IPS-20b (cell line): ENCODE results near the gene TOP2B.

Experiments used
- H3K27ac ChIP-seq: one replicate; pipeline ENCODE4 v1.5.1; 2013; ENCODE audit warnings: low read length
- H3K27me3 ChIP-seq: 2 replicates; pipeline ENCODE4 v1.6.1; 2013; ENCODE audit warnings: mild to moderate bottlenecking, low read length, inconsistent platforms; ENCODE audit not compliant: insufficient read depth
- H3K36me3 ChIP-seq: 2 replicates; pipeline ENCODE4 v1.6.1; 2013; ENCODE audit warnings: low read depth, mild to moderate bottlenecking, inconsistent platforms, low read length, moderate library complexity; ENCODE audit not compliant: insufficient read depth
- H3K4me1 ChIP-seq: 2 replicates; pipeline ENCODE4 v1.6.1; 2013; ENCODE audit warnings: mild to moderate bottlenecking, control low read depth, inconsistent platforms, low read length, moderate library complexity; ENCODE audit not compliant: insufficient read depth
- H3K4me3 ChIP-seq: 2 replicates; pipeline ENCODE4 v1.5.1; 2013; ENCODE audit warnings: mild to moderate bottlenecking, low read length, inconsistent platforms
- H3K9ac ChIP-seq: 2 replicates; pipeline ENCODE4 v1.6.1; 2013; ENCODE audit warnings: low read depth, mild to moderate bottlenecking, inconsistent platforms, low read length, moderate library complexity
- H3K9me3 ChIP-seq: 2 replicates; pipeline ENCODE4 v1.6.1; 2013; ENCODE audit warnings: mild to moderate bottlenecking, low read depth, low read length, inconsistent platforms; ENCODE audit not compliant: insufficient read depth

Gene TOP2B

GRCh38 chr3:25663869-25664811 is 567 bp downstream of the TOP2B start:
- Histone ChIP-seq H3K9ac (peak overlapping the region; percentile 87), H3K4me3 (peak overlapping the region; percentile 100), H3K4me1 (peaks cover 19% of the 10 kb centered on the region), H3K9me3 (no peaks in the 10 kb centered on the region), H3K27me3 (no peaks in the 10 kb centered on the region), H3K27ac (peak overlapping the region; percentile 69), H3K36me3 (no peaks in the 10 kb centered on the region)

- Histone ChIP-seq H3K27ac (peak overlapping the region; percentile 69), H3K4me3 (peak overlapping the region; percentile 100), H3K4me1 (peaks cover 19% of the 10 kb centered on the region), H3K9me3 (no peaks in the 10 kb centered on the region), H3K9ac (peak overlapping the region; percentile 87), H3K36me3 (no peaks in the 10 kb centered on the region), H3K27me3 (no peaks in the 10 kb centered on the region)
Measured at GRCh38 chr3:25663347-25663868, 1.3 kb downstream of the TOP2B start.

GRCh38 chr3:25662736-25663320 is 1.9 kb downstream of the TOP2B start:
- H3K4me1 ChIP-seq: peaks cover 19% of the 10 kb centered on the region
- peak overlapping the region; percentile 87; the same call in 1 of the 2 replicates for H3K9ac ChIP-seq
- H3K4me3 ChIP-seq: peak overlapping the region; percentile 100
- no peaks in the 10 kb centered on the region for H3K9me3 ChIP-seq
- no peak overlapping the region for H3K27ac ChIP-seq
- H3K36me3 ChIP-seq: no peaks in the 10 kb centered on the region
- H3K27me3 ChIP-seq: no peaks in the 10 kb centered on the region

- peak overlapping the region; percentile 100 for H3K4me3 ChIP-seq
- no peaks in the 10 kb centered on the region for H3K9me3 ChIP-seq
- no peaks in the 10 kb centered on the region for H3K27me3 ChIP-seq
- H3K4me1 ChIP-seq: peaks cover 25% of the 10 kb centered on the region
- H3K27ac ChIP-seq: no peak overlapping the region
- no peaks in the 10 kb centered on the region for H3K36me3 ChIP-seq
- no peak overlapping the region for H3K9ac ChIP-seq
Measured at GRCh38 chr3:25661694-25662437, 2.8 kb downstream of the TOP2B start.

- H3K27ac ChIP-seq: no peak overlapping the region
- H3K9ac ChIP-seq: no peak overlapping the region
- no peaks in the 10 kb centered on the region for H3K36me3 ChIP-seq
- H3K4me3 ChIP-seq: no peak overlapping the region
- no peaks in the 10 kb centered on the region for H3K27me3 ChIP-seq
- peaks cover 20% of the 10 kb centered on the region for H3K4me1 ChIP-seq
- no peaks in the 10 kb centered on the region for H3K9me3 ChIP-seq
Measured at GRCh38 chr3:25658836-25659235, 5.9 kb downstream of the TOP2B start.

- H3K36me3 ChIP-seq: no peaks in the 10 kb centered on the region
- H3K4me3 ChIP-seq: no peak overlapping the region
- H3K9me3 ChIP-seq: no peaks in the 10 kb centered on the region
- no peak overlapping the region for H3K27ac ChIP-seq
- no peaks in the 10 kb centered on the region for H3K27me3 ChIP-seq
- H3K9ac ChIP-seq: no peak overlapping the region
- peaks cover 27% of the 10 kb centered on the region for H3K4me1 ChIP-seq
Measured at GRCh38 chr3:25657293-25657692, 7.4 kb downstream of the TOP2B start.

GRCh38 chr3:25655659-25656058 is 9.0 kb downstream of the TOP2B start:
- Histone ChIP-seq H3K27me3 (no peaks in the 10 kb centered on the region), H3K9me3 (no peaks in the 10 kb centered on the region), H3K9ac (no peak overlapping the region), H3K4me3 (no peak overlapping the region), H3K36me3 (peaks cover 2% of the 10 kb centered on the region; the same call in 1 of the 2 replicates), H3K4me1 (peaks cover 19% of the 10 kb centered on the region), H3K27ac (no peak overlapping the region)

- Histone ChIP-seq H3K27me3 (no peaks in the 10 kb centered on the region), H3K4me1 (peaks cover 16% of the 10 kb centered on the region), H3K4me3 (no peak overlapping the region), H3K9me3 (peaks cover 7% of the 10 kb centered on the region; the same call in 1 of the 2 replicates), H3K36me3 (peaks cover 4% of the 10 kb centered on the region; the same call in 1 of the 2 replicates), H3K27ac (no peak overlapping the region), H3K9ac (no peak overlapping the region)
Measured at GRCh38 chr3:25654576-25654975, 10.1 kb downstream of the TOP2B start.

- Histone ChIP-seq H3K9ac (0 out of 2 replicates have a peak overlapping the region, but pooled peaks have one; percentile 8), H3K4me3 (no peak overlapping the region), H3K4me1 (peaks cover 16% of the 10 kb centered on the region), H3K27me3 (no peaks in the 10 kb centered on the region), H3K9me3 (peaks cover 12% of the 10 kb centered on the region; the same call in 1 of the 2 replicates), H3K27ac (no peak overlapping the region), H3K36me3 (peaks cover 4% of the 10 kb centered on the region; the same call in 1 of the 2 replicates)
Measured at GRCh38 chr3:25653322-25653721, 11.4 kb downstream of the TOP2B start.

- H3K27ac ChIP-seq: no peak overlapping the region
- peaks cover 16% of the 10 kb centered on the region for H3K4me1 ChIP-seq
- H3K9ac ChIP-seq: 0 out of 2 replicates have a peak overlapping the region, but pooled peaks have one; percentile 8
- H3K36me3 ChIP-seq: peaks cover 4% of the 10 kb centered on the region; the same call in 1 of the 2 replicates
- peaks cover 12% of the 10 kb centered on the region; the same call in 1 of the 2 replicates for H3K9me3 ChIP-seq
- H3K27me3 ChIP-seq: no peaks in the 10 kb centered on the region
- H3K4me3 ChIP-seq: no peak overlapping the region
Measured at GRCh38 chr3:25652921-25653320, 11.8 kb downstream of the TOP2B start.
